Mesenchymal stem cell (in vitro differentiated cells and primary cell): ENCODE results near the gene CCSER1.
"Not testable (repeated sequence)": the region's sequence is repeated elsewhere in the genome, so short reads cannot be mapped to it uniquely, and the experiment has no call there.

Experiments used
- DNase-seq: peaks from one replicate; pipeline ENCODE4 v3.0.0-alpha.2; 2013
- H2AFZ ChIP-seq: one replicate; pipeline ENCODE4 v1.6.1; 2013; ENCODE audit warnings: low read depth, mild to moderate bottlenecking, control low read depth, inconsistent platforms, low read length, moderate library complexity
- H2AK5ac ChIP-seq: 2 replicates; pipeline ENCODE4 v1.6.1; 2013; ENCODE audit warnings: low read length, moderate library complexity, mild to moderate bottlenecking, inconsistent platforms; ENCODE audit not compliant: severe bottlenecking
- H2BK120ac ChIP-seq: one replicate; pipeline ENCODE4 v1.6.1; 2013; ENCODE audit warnings: low read depth, mild to moderate bottlenecking, inconsistent platforms, low read length, moderate library complexity
- H2BK12ac ChIP-seq, 2 experiments: one replicate each; pipeline ENCODE4 v1.6.1; 2013; ENCODE audit warnings: inconsistent platforms in 2 of 2, low read length in 2 of 2, mild to moderate bottlenecking in 2 of 2, moderate library complexity in 2 of 2, control low read depth in 1 of 2
- H2BK15ac ChIP-seq: one replicate; pipeline ENCODE4 v1.6.1; 2013; ENCODE audit warnings: mild to moderate bottlenecking, low read depth, inconsistent platforms; ENCODE audit not compliant: poor library complexity, severe bottlenecking
- H2BK5ac ChIP-seq: 2 replicates; pipeline ENCODE4 v1.6.1; 2013; ENCODE audit warnings: low read depth, mild to moderate bottlenecking, low read length, control low read depth, inconsistent platforms; ENCODE audit not compliant: poor library complexity, severe bottlenecking
- H3K14ac ChIP-seq, 2 experiments: one replicate each; pipeline ENCODE4 v1.6.1; 2013; ENCODE audit warnings: inconsistent platforms in 2 of 2, low read length in 2 of 2, control low read depth in 1 of 2, mild to moderate bottlenecking in 1 of 2, moderate library complexity in 1 of 2
- H3K18ac ChIP-seq, 2 experiments: one replicate each; pipeline ENCODE4 v1.6.1; 2013; ENCODE audit warnings: inconsistent platforms in 2 of 2, low read length in 2 of 2, control low read depth in 1 of 2, low read depth in 1 of 2, mild to moderate bottlenecking in 1 of 2
- H3K23ac ChIP-seq, 2 experiments: one replicate each; pipeline ENCODE4 v1.6.1; 2013; ENCODE audit warnings: inconsistent platforms in 2 of 2, low read length in 2 of 2, mild to moderate bottlenecking in 2 of 2, moderate library complexity in 2 of 2, control low read depth in 1 of 2
- H3K27ac ChIP-seq: 2 replicates; pipeline ENCODE4 v1.5.1; 2013; ENCODE audit warnings: mild to moderate bottlenecking, moderate library complexity, low read length, control low read depth, inconsistent platforms; ENCODE audit not compliant: poor library complexity, severe bottlenecking
- H3K27me3 ChIP-seq, 2 experiments: 2 replicates each; pipeline versions ENCODE4 v1.6.1 to v1.7.0; 2013; ENCODE audit warnings: low read length in 2 of 2, mild to moderate bottlenecking in 2 of 2, moderate library complexity in 2 of 2, control low read depth in 1 of 2, inconsistent platforms in 1 of 2; ENCODE audit not compliant: control insufficient read depth in 1 of 2, insufficient read depth in 1 of 2
- H3K36me3 ChIP-seq, 2 experiments: 2 replicates each; pipeline versions ENCODE4 v1.6.1 to v1.7.0; 2013; ENCODE audit warnings: low read length in 2 of 2, control low read depth in 1 of 2, inconsistent platforms in 1 of 2, low read depth in 1 of 2, mild to moderate bottlenecking in 1 of 2; ENCODE audit not compliant: insufficient read depth in 2 of 2, control insufficient read depth in 1 of 2
- H3K4ac ChIP-seq, 2 experiments: one replicate each; pipeline ENCODE4 v1.6.1; 2013; ENCODE audit warnings: inconsistent platforms in 2 of 2, low read length in 2 of 2, mild to moderate bottlenecking in 2 of 2, moderate library complexity in 2 of 2, control low read depth in 1 of 2, low read depth in 1 of 2
- H3K4me1 ChIP-seq: 2 replicates; pipeline ENCODE4 v1.6.1; 2013; ENCODE audit warnings: low read depth, low read length, control low read depth; ENCODE audit not compliant: control insufficient read depth, insufficient read depth
- H3K4me2 ChIP-seq: 2 replicates; pipeline ENCODE4 v1.6.1; 2013; ENCODE audit warnings: low read length, mild to moderate bottlenecking, inconsistent platforms; ENCODE audit not compliant: poor library complexity, severe bottlenecking
- H3K4me3 ChIP-seq, 2 experiments: 2 replicates each; pipeline versions ENCODE4 v1.5.1 to v1.7.0; 2013; ENCODE audit warnings: low read length in 2 of 2, mild to moderate bottlenecking in 2 of 2, control low read depth in 1 of 2, low read depth in 1 of 2; ENCODE audit not compliant: insufficient read depth in 1 of 2
- H3K79me1 ChIP-seq: replicated peaks from 2 replicates; pipeline ENCODE4 v1.6.1; 2013; ENCODE audit warnings: mild to moderate bottlenecking, control low read depth, low read length, inconsistent platforms; ENCODE audit not compliant: poor library complexity, severe bottlenecking
- H3K9ac ChIP-seq: 2 replicates; pipeline ENCODE4 v1.7.0; 2013; ENCODE audit warnings: mild to moderate bottlenecking, low read length, moderate library complexity
- H3K9me3 ChIP-seq: 2 replicates; pipeline ENCODE4 v1.7.0; 2013; ENCODE audit warnings: mild to moderate bottlenecking, low read length; ENCODE audit not compliant: control insufficient read depth
- H4K8ac ChIP-seq: one replicate; pipeline ENCODE4 v1.6.1; 2013; ENCODE audit warnings: inconsistent platforms, mild to moderate bottlenecking, low read length, moderate library complexity
- H4K91ac ChIP-seq: one replicate; pipeline ENCODE4 v1.6.1; 2013; ENCODE audit warnings: mild to moderate bottlenecking, low read length, inconsistent platforms
- WGBS: methylation state at CpG from one replicate; pipeline ENCODE4 v1.1.7; 2013; ENCODE audit warnings: mixed read lengths; 5-methylcytosine and 5-hydroxymethylcytosine counted together

CCSER1 gene

DNA sequence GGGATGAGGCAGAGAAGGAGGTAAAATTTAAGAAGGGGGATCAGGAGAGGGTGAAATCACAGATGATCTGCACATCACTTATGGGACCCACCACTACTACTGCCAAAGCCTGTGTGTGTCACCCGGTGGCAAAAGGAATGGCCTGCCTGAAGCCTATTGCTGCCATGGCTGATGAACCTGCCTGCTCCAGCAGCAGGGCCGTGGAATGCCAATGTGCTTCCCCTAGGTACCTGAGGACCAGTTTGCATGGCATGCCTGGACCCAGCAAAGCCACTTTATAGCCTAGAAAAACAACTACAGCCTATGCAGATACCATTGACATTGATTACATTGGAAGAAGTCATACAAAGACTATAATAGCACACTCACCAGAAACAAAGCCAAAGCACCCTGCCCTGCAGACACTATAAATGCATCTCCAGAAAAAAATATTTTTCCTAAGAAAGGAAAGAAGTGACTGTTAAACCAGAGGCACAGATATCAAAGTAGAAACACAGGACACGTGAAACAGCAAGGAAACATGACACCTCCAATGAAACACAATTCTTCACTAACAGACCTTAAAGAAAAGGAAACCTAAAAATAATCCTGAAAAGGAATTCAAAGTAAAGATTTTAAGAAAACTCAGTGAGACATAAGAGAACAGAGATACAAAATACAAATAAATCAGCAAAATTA lies 1495.9 kb downstream of the CCSER1 start:
- H3K4ac ChIP-seq, result no peak overlapping the region
- H3K14ac ChIP-seq, result no peak overlapping the region
- no peak overlapping the region for H2AK5ac ChIP-seq
- H4K8ac ChIP-seq, result no peak overlapping the region
- no peak overlapping the region for H4K91ac ChIP-seq
- H3K27me3 ChIP-seq, result no peaks in the 10 kb centered on the region
- H3K18ac ChIP-seq, result no peak overlapping the region
- no peak overlapping the region for H3K4me2 ChIP-seq
- DNase-seq, result no peak
- no peak overlapping the region for H2BK5ac ChIP-seq
- no peak overlapping the region for H3K4me3 ChIP-seq
- H3K4me1 ChIP-seq, result peaks cover 2% of the 10 kb centered on the region
- no peak overlapping the region for H3K27ac ChIP-seq
- H2BK120ac ChIP-seq, result no peak overlapping the region
- 53% methylated on average over 2 of the region's 3 CpGs for WGBS
- H2AFZ ChIP-seq, result no peak overlapping the region
- no peak overlapping the region for H3K9ac ChIP-seq
- H2BK12ac ChIP-seq, result no peak overlapping the region
- H3K79me1 ChIP-seq, result no peaks in the 10 kb centered on the region
- H3K23ac ChIP-seq, result peak overlapping the region in 1 of 2 experiments; percentile 83
- no peak overlapping the region for H2BK15ac ChIP-seq
- H3K36me3 ChIP-seq, result no peaks in the 10 kb centered on the region
- H3K9me3 ChIP-seq, result peaks cover 5% of the 10 kb centered on the region

DNA sequence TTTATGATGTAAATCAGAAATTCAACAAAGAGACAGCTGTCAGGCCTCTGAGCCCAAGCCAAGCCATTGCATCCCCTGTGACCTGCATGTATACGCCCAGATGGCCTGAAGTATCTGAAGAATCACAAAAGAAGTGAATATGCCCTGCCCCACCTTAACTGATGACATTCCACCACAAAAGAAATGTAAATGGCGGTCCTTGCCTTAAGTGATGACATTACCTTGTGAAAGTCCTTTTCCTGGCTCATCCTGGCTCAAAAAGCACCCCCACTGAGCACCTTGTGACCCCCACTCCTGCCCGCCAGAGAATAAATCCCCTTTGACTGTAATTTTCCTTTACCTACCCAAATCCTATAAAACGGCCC lies 1496.4 kb downstream of the CCSER1 start:
- H3K23ac ChIP-seq, H3K14ac ChIP-seq, H3K4ac ChIP-seq, H3K79me1 ChIP-seq, H2BK120ac ChIP-seq, H3K4me2 ChIP-seq, H3K27ac ChIP-seq, H3K36me3 ChIP-seq, H2AK5ac ChIP-seq, H3K4me3 ChIP-seq, H4K8ac ChIP-seq, H2AFZ ChIP-seq, H2BK15ac ChIP-seq, H2BK5ac ChIP-seq, H4K91ac ChIP-seq, H3K9me3 ChIP-seq, H3K18ac ChIP-seq, H3K4me1 ChIP-seq, H3K9ac ChIP-seq, H3K27me3 ChIP-seq, DNase-seq, H2BK12ac ChIP-seq: not testable (repeated sequence)
- 34% methylated on average over 4 of the region's 4 CpGs for WGBS

DNA sequence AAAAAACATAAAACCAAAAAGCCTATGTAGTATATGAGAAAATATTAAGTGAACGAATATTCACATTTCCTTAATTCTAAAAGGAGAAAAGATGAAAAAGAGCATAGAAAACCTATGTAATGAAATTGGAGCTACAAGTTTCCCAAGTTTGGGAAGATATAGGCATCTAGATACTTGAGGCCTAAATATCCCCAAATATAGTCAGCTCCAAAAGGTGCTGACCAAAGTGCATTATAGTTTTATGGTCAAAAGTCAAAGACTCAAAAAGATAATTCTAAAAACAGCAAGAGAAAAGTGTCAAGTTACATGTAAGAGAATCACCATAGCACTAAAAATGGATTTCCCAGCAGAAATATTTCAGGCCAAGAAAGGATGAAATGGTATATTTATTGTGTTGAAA lies 1502.9 kb downstream of the CCSER1 start:
- Histone ChIP-seq H4K8ac (no peak overlapping the region), H2BK15ac (no peak overlapping the region), H3K27me3 (no peaks in the 10 kb centered on the region), H3K4me3 (no peak overlapping the region), H3K9me3 (peaks cover 10% of the 10 kb centered on the region), H3K9ac (no peak overlapping the region), H2BK120ac (no peak overlapping the region), H3K79me1 (no peaks in the 10 kb centered on the region), H3K14ac (no peak overlapping the region), H2BK5ac (no peak overlapping the region), H3K36me3 (no peaks in the 10 kb centered on the region), H4K91ac (no peak overlapping the region), H3K23ac (no peak overlapping the region), H3K18ac (no peak overlapping the region), H3K27ac (no peak overlapping the region), H3K4me2 (no peak overlapping the region), H3K4me1 (no peaks in the 10 kb centered on the region), H2AFZ (no peak overlapping the region), H2BK12ac (no peak overlapping the region), H2AK5ac (no peak overlapping the region), H3K4ac (no peak overlapping the region)
- WGBS, result no CpG with 5 or more reads among the region's 1 CpG
- DNase-seq, result no peak

- Histone ChIP-seq H4K8ac (no peak overlapping the region), H3K27ac (no peak overlapping the region), H3K36me3 (no peaks in the 10 kb centered on the region), H3K9ac (no peak overlapping the region), H2BK15ac (no peak overlapping the region), H2AFZ (no peak overlapping the region), H2BK5ac (no peak overlapping the region), H3K14ac (no peak overlapping the region), H3K79me1 (no peaks in the 10 kb centered on the region), H2BK120ac (no peak overlapping the region), H3K9me3 (peaks cover 10% of the 10 kb centered on the region), H3K4me1 (no peaks in the 10 kb centered on the region), H2BK12ac (no peak overlapping the region), H4K91ac (no peak overlapping the region), H3K4me3 (no peak overlapping the region), H3K27me3 (no peaks in the 10 kb centered on the region), H3K4me2 (no peak overlapping the region), H3K23ac (no peak overlapping the region), H3K18ac (no peak overlapping the region), H2AK5ac (no peak overlapping the region), H3K4ac (no peak overlapping the region)
- no peak for DNase-seq
These were observed 1503.6 kb downstream of the CCSER1 start for GRCh38 chr4:91630764-91631163.
